Astrocyte (in vitro differentiated cells and primary cell): ENCODE measurements around the gene SMOC2. TPM values are rescaled to one million over a fixed set of nuclear protein-coding genes. Genes with fewer than 3 reads are reported as not detected.

Source experiments
- DNase-seq: peaks from one replicate; pipeline ENCODE4 v3.0.0-alpha.2; 2010; ENCODE audit warnings: low read depth
- FAIRE-seq: peaks from 2 replicates; lab custom pipeline; 2011; peaks lifted over from hg19 to GRCh38; lab: Jason Lieb, UNC
- H2AFZ ChIP-seq: 2 replicates; pipeline ENCODE4 v1.6.0; 2012; ENCODE audit warnings: low read depth, low read length, inconsistent platforms
- H3K27ac ChIP-seq: 2 replicates; pipeline ENCODE4 v1.5.1; 2011; ENCODE audit warnings: low read depth, low read length, inconsistent platforms
- H3K27me3 ChIP-seq: 2 replicates; pipeline ENCODE4 v1.6.0; 2011; ENCODE audit warnings: low read length, inconsistent platforms; ENCODE audit not compliant: insufficient read depth
- H3K36me3 ChIP-seq: 2 replicates; pipeline ENCODE4 v1.5.1; 2011; ENCODE audit warnings: low read length, inconsistent platforms; ENCODE audit not compliant: insufficient read depth
- H3K4me1 ChIP-seq: 2 replicates; pipeline ENCODE4 v1.5.1; 2011; ENCODE audit warnings: low read length, inconsistent platforms; ENCODE audit not compliant: insufficient read depth
- H3K4me2 ChIP-seq: 2 replicates; pipeline ENCODE4 v1.6.0; 2012; ENCODE audit warnings: low read length, inconsistent platforms
- H3K4me3 ChIP-seq: 2 replicates; pipeline ENCODE4 v1.5.1; 2011; ENCODE audit warnings: low read depth, mild to moderate bottlenecking, low read length, inconsistent platforms; ENCODE audit not compliant: insufficient read depth
- H3K79me2 ChIP-seq: 2 replicates; pipeline ENCODE4 v1.6.0; 2012; ENCODE audit warnings: mild to moderate bottlenecking, low read length, inconsistent platforms; ENCODE audit not compliant: insufficient read depth
- H3K9ac ChIP-seq: 2 replicates; pipeline ENCODE4 v1.6.0; 2012; ENCODE audit warnings: mild to moderate bottlenecking, low read length, inconsistent platforms
- H3K9me3 ChIP-seq: 2 replicates; pipeline ENCODE4 v1.5.1; 2012; ENCODE audit warnings: low read depth, mild to moderate bottlenecking, low read length, inconsistent platforms; ENCODE audit not compliant: insufficient read depth
- H4K20me1 ChIP-seq: 2 replicates; pipeline ENCODE4 v1.6.0; 2012; ENCODE audit warnings: low read length, inconsistent platforms; ENCODE audit not compliant: insufficient read depth
- H3K27ac Mint-ChIP-seq: one replicate; pipeline ENCODE4 v1.8.0; 2021; ENCODE audit warnings: mild to moderate bottlenecking, mixed read lengths; ENCODE audit not compliant: unreplicated experiment
- H3K27me3 Mint-ChIP-seq: one replicate; pipeline ENCODE4 v1.8.0; 2021; ENCODE audit warnings: low read depth, mixed read lengths; ENCODE audit not compliant: unreplicated experiment
- H3K36me3 Mint-ChIP-seq: one replicate; pipeline ENCODE4 v1.8.0; 2021; ENCODE audit warnings: low read depth, mixed read lengths; ENCODE audit not compliant: unreplicated experiment
- H3K4me1 Mint-ChIP-seq: one replicate; pipeline ENCODE4 v1.8.0; 2021; ENCODE audit warnings: low read depth, mixed read lengths; ENCODE audit not compliant: unreplicated experiment
- H3K4me3 Mint-ChIP-seq: one replicate; pipeline ENCODE4 v1.8.0; 2021; ENCODE audit warnings: mild to moderate bottlenecking, moderate library complexity, mixed read lengths; ENCODE audit not compliant: unreplicated experiment
- H3K9me3 Mint-ChIP-seq: one replicate; pipeline ENCODE4 v1.8.0; 2021; ENCODE audit warnings: mild to moderate bottlenecking, mixed read lengths; ENCODE audit not compliant: unreplicated experiment
- CTCF ChIP-seq: IDR thresholded peaks from 2 replicates; pipeline ENCODE4 v1.5.1; 2011; ENCODE audit warnings: low read depth, mild to moderate bottlenecking, inconsistent platforms, low read length, moderate library complexity; ENCODE audit not compliant: insufficient read depth
- EZH2 ChIP-seq: IDR thresholded peaks from 2 replicates; pipeline ENCODE4 v1.6.1; 2012; ENCODE audit warnings: mild to moderate bottlenecking, low read length, inconsistent platforms; ENCODE audit not compliant: insufficient read depth
- total RNA-seq: library from RNA; stranded (reverse); gene quantifications from 2 replicates; pipeline ENCODE4 v1.2.1, GENCODE V29; 2021

SMOC2 gene
- total RNA-seq, 1 donor from 2014 or later: 0.93 TPM

DNA sequence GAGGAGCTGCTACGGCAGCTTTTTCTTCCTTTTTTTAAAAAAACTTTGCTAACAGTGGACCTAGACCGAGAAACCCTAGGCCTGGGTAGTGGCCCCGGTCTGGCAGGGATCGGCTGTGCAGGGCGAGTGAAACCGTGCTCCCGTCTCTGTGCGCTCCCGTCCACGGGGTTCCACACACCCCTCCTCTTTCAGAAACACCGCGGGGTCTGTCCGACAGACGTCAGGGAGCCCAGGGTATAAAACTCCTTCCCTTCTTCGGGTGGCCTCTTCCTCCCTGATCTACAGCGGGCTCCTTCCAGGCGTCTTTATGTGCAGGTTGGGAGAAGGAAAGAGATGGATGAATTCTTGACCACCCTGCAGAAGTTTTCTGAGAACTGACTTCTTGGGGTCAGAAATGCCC lies 27.1 kb upstream of the SMOC2 start:
- FAIRE-seq (no peak), DNase-seq (no peak)
- Mint-ChIP-seq H3K4me3 (no peak overlapping the region), H3K27ac (no peak overlapping the region), H3K4me1 (peaks cover 4% of the 10 kb centered on the region), H3K36me3 (no peaks in the 10 kb centered on the region), H3K27me3 (peaks cover 42% of the 10 kb centered on the region), H3K9me3 (no peaks in the 10 kb centered on the region)
- Histone ChIP-seq H3K9me3 (no peaks in the 10 kb centered on the region), H3K27ac (no peak overlapping the region), H3K4me1 (no peaks in the 10 kb centered on the region), H3K4me3 (no peak overlapping the region), H3K4me2 (no peak overlapping the region), H2AFZ (no peak overlapping the region), H3K79me2 (no peaks in the 10 kb centered on the region), H3K36me3 (no peaks in the 10 kb centered on the region), H3K27me3 (peaks cover 2% of the 10 kb centered on the region), H3K9ac (no peak overlapping the region), H4K20me1 (no peaks in the 10 kb centered on the region)
- TF ChIP-seq CTCF (no peak), EZH2 (no peak)

DNA sequence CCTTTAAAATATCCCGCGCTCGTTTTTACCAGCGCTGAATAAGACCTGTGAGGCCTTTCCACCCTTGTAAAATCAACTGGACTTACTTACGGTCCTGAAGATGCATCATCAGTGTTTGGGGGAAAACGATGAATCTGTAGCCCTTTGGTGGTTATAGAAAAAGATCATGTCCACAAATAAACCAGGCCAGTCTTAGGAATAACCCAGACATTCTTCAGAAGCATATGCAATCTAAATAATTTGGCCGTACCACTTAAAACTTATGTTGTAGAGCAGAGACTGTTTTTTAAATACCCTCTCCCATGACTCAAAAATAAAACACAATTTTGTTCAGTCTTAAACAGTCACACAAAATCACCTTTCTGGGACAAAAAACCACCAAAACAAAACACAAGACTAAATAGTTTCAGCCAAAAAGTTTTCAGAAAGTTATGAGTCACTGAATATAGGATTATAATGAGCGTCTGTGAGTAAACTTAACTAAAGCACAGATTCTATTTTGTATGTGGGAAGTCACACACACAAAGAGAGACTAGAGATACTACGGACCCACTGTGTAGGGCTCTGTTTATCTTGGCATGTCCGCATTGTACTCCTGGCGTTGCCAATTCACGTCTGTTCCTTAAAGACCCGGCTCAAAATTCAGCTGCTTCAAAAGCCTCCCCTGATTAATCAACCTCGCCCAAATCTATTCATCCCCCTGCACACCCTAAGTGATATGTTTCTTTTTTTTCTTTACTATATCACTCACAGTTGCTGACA lies 26.5 kb upstream of the SMOC2 start:
- TF ChIP-seq EZH2 (no peak), CTCF (no peak)
- Mint-ChIP-seq H3K4me1 (peaks cover 4% of the 10 kb centered on the region), H3K27ac (no peak overlapping the region), H3K36me3 (no peaks in the 10 kb centered on the region), H3K27me3 (peaks cover 43% of the 10 kb centered on the region), H3K4me3 (no peak overlapping the region), H3K9me3 (no peaks in the 10 kb centered on the region)
- H3K79me2 ChIP-seq: no peaks in the 10 kb centered on the region
- H3K4me1 ChIP-seq: no peaks in the 10 kb centered on the region
- no peaks in the 10 kb centered on the region for H3K9me3 ChIP-seq
- H3K27ac ChIP-seq: no peak overlapping the region
- peaks cover 2% of the 10 kb centered on the region for H3K27me3 ChIP-seq
- no peaks in the 10 kb centered on the region for H4K20me1 ChIP-seq
- FAIRE-seq (no peak), DNase-seq (peak; percentile 7)
- no peak overlapping the region for H3K4me3 ChIP-seq
- no peaks in the 10 kb centered on the region for H3K36me3 ChIP-seq
- peak overlapping the region; percentile 1 for H3K4me2 ChIP-seq
- H2AFZ ChIP-seq: no peak overlapping the region
- no peak overlapping the region for H3K9ac ChIP-seq
